ENCODE results near the gene PALLD. TPM values are rescaled to one million over a fixed set of nuclear protein-coding genes. Genes with fewer than 3 reads are reported as not detected.

PALLD gene
- total and polyA plus RNA-seq, 2 donors (not counting 3 experiments of a cell fraction or from before 2014, with no cell fraction given): 13.4 to 48.2 TPM

DNA sequence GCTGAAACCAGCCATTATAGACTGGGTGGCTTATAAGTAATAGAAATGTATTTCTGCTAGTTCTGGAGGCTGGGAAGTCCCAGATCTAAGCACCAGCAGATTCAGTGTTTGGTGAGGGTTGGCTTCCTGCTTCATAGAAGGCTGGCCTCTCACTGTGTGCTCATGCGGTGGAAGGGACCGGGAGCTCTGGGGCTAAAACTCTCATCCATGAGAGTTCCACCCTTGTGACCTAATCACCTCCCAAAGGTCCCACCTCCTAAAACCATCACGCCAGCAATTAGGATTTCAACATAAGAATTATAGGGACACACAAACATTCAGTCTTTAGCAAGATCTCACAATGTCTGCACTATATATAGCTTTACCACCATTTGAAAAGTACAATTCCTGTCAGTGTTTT is 298.0 kb downstream of the PALLD start:
- H3K4me2 ChIP-seq (ENCODE audit: insufficient read depth, low read length): no peak overlapping the region
- no peaks in the 10 kb centered on the region for H3K27me3 ChIP-seq (ENCODE audit: control insufficient read depth in 2 of 2, insufficient read depth in 2 of 2, low read length in 2 of 2)
- DNase-seq (ENCODE audit: low read depth, low spot score) (no peak), FAIRE-seq (no peak)
- intact Hi-C loops (cut with micrococcal nuclease): loop anchor here (5.0 kb wide), 1 partner anchor 208 kb away; no protein-coding TSS in a partner anchor
- no peaks in the 10 kb centered on the region for H4K20me1 ChIP-seq (replicated peaks; ENCODE audit: control insufficient read depth, extremely low read depth, insufficient read depth, low read length)
- no peak overlapping the region for H3K9ac ChIP-seq (replicated peaks; ENCODE audit: extremely low read depth, insufficient read depth, low read length)
- no peaks in the 10 kb centered on the region for H3K9me1 ChIP-seq (replicated peaks; ENCODE audit: control insufficient read depth, extremely low read depth, insufficient read depth, low read length)
- no peaks in the 10 kb centered on the region for H3K36me3 ChIP-seq (ENCODE audit: control insufficient read depth in 2 of 2, extremely low read depth in 1 of 2, insufficient read depth in 2 of 2, low read length in 2 of 2)
- no peaks in the 10 kb centered on the region for H3K9me3 ChIP-seq (replicated peaks; ENCODE audit: control insufficient read depth, insufficient read depth, low read length)
- dilution Hi-C loops (cut with MboI; ENCODE audit: extremely low pct_ligation_motif_present, low sequenced_read_pairs): no loop called here
- no peak overlapping the region for H3K4me3 ChIP-seq (replicated peaks in 1 of 3; ENCODE audit: insufficient read depth in 1 of 3, low read depth in 1 of 3, low read length in 3 of 3)
- no peaks in the 10 kb centered on the region for H3K79me2 ChIP-seq (ENCODE audit: control insufficient read depth, insufficient read depth, low read length)
- POLR2A ChIA-PET: no interaction called here
- no peak for TF ChIP-seq POLR2AphosphoS5 (IDR thresholded peaks at IDR 0.05; ENCODE audit: insufficient read depth, low read depth, low read length)
- H2AFZ ChIP-seq (ENCODE audit: low read depth, low read length): no peak overlapping the region
- no TSS peak for BruUV-seq (replicated peaks)
- peaks cover 22% of the 10 kb centered on the region for H3K4me1 ChIP-seq (ENCODE audit: control insufficient read depth, extremely low read depth, insufficient read depth, low read length)
- CTCF ChIA-PET: no interaction called here
- H3K27ac ChIP-seq (ENCODE audit: insufficient read depth, low read depth, low read length): no peak overlapping the region

DNA sequence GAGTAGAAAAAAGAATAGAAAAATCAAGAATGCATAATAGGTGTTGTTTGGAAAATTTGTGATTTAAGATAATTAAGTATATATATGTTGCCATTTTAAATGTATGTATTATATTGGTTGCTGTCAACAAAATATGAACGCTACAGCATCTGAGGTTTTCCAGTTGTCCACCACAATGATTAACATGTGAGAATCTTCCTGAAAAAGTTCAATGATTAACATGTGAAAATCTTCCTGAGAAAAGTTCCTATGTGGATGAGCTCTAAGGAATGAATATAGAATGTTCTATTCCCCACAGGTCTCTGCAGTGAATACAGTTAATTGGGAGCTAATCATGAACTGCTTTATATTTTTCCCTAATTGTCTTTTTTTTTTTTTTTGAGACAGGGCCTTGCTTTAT is 298.5 kb downstream of the PALLD start:
- H3K27ac ChIP-seq (ENCODE audit: insufficient read depth, low read depth, low read length): no peak overlapping the region
- POLR2A ChIA-PET: no interaction called here

More for the DNA sequence above, 298.5 kb downstream of the PALLD start:
- Histone ChIP-seq H3K36me3 (ENCODE audit: control insufficient read depth in 2 of 2, extremely low read depth in 1 of 2, insufficient read depth in 2 of 2, low read length in 2 of 2) (no peaks in the 10 kb centered on the region), H3K4me1 (ENCODE audit: control insufficient read depth, extremely low read depth, insufficient read depth, low read length) (peaks cover 22% of the 10 kb centered on the region), H3K27me3 (ENCODE audit: control insufficient read depth in 2 of 2, insufficient read depth in 2 of 2, low read length in 2 of 2) (no peaks in the 10 kb centered on the region), H4K20me1 (replicated peaks; ENCODE audit: control insufficient read depth, extremely low read depth, insufficient read depth, low read length) (no peaks in the 10 kb centered on the region), H3K9ac (replicated peaks; ENCODE audit: extremely low read depth, insufficient read depth, low read length) (no peak overlapping the region), H3K9me1 (replicated peaks; ENCODE audit: control insufficient read depth, extremely low read depth, insufficient read depth, low read length) (no peaks in the 10 kb centered on the region), H2AFZ (ENCODE audit: low read depth, low read length) (no peak overlapping the region), H3K4me2 (ENCODE audit: insufficient read depth, low read length) (no peak overlapping the region), H3K79me2 (ENCODE audit: control insufficient read depth, insufficient read depth, low read length) (no peaks in the 10 kb centered on the region), H3K4me3 (replicated peaks in 1 of 3; ENCODE audit: insufficient read depth in 1 of 3, low read depth in 1 of 3, low read length in 3 of 3) (no peak overlapping the region), H3K9me3 (replicated peaks; ENCODE audit: control insufficient read depth, insufficient read depth, low read length) (no peaks in the 10 kb centered on the region)
- no TSS peak for BruUV-seq (replicated peaks)
- CTCF ChIA-PET: interaction anchor here (0.9 kb wide), 1 partner anchor 61 kb away, joined by 3 read pairs; no protein-coding TSS in a partner anchor
- FAIRE-seq (no peak), DNase-seq (ENCODE audit: low read depth, low spot score) (no peak)
- intact Hi-C loops (cut with micrococcal nuclease) (loop anchor here (5.0 kb wide), 1 partner anchor 208 kb away; no protein-coding TSS in a partner anchor), dilution Hi-C loops (cut with MboI; ENCODE audit: extremely low pct_ligation_motif_present, low sequenced_read_pairs) (no loop called here)
- TF ChIP-seq POLR2AphosphoS5 (IDR thresholded peaks at IDR 0.05; ENCODE audit: insufficient read depth, low read depth, low read length) (no peak), MYC (IDR thresholded peaks at IDR 0.05; ENCODE audit: low read depth, low read length) (no peak), GATA2 (IDR thresholded peaks at IDR 0.05; ENCODE audit: insufficient read depth, insufficient read length, low read depth, low read length) (no peak), FOS (IDR thresholded peaks at IDR 0.05; ENCODE audit: borderline replicate concordance, insufficient read depth, low read length) (no peak), POLR2A (IDR thresholded peaks at IDR 0.05; ENCODE audit: low read depth, low read length) (no peak)
- TF ChIP-seq, protein P1, sequence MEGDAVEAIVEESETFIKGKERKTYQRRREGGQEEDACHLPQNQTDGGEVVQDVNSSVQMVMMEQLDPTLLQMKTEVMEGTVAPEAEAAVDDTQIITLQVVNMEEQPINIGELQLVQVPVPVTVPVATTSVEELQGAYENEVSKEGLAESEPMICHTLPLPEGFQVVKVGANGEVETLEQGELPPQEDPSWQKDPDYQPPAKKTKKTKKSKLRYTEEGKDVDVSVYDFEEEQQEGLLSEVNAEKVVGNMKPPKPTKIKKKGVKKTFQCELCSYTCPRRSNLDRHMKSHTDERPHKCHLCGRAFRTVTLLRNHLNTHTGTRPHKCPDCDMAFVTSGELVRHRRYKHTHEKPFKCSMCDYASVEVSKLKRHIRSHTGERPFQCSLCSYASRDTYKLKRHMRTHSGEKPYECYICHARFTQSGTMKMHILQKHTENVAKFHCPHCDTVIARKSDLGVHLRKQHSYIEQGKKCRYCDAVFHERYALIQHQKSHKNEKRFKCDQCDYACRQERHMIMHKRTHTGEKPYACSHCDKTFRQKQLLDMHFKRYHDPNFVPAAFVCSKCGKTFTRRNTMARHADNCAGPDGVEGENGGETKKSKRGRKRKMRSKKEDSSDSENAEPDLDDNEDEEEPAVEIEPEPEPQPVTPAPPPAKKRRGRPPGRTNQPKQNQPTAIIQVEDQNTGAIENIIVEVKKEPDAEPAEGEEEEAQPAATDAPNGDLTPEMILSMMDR (IDR thresholded peaks at IDR 0.05; ENCODE audit: extremely low read depth in 1 of 2, insufficient read depth in 1 of 2, low read depth in 1 of 2, low read length in 2 of 2): no peak
- TF ChIP-seq, protein P2, sequence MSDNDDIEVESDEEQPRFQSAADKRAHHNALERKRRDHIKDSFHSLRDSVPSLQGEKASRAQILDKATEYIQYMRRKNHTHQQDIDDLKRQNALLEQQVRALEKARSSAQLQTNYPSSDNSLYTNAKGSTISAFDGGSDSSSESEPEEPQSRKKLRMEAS (IDR thresholded peaks at IDR 0.05; ENCODE audit: insufficient read depth, insufficient read length): no peak

Data from endothelial cell of umbilical vein (primary cell).